ENCODE measurements around the gene CHKA. TPM values are rescaled to one million over a fixed set of nuclear protein-coding genes. Genes with fewer than 3 reads are reported as not detected.

CHKA gene
- total RNA-seq, 2 experiments from 2014 or later, result 15.8 to 16.7 TPM

DNA sequence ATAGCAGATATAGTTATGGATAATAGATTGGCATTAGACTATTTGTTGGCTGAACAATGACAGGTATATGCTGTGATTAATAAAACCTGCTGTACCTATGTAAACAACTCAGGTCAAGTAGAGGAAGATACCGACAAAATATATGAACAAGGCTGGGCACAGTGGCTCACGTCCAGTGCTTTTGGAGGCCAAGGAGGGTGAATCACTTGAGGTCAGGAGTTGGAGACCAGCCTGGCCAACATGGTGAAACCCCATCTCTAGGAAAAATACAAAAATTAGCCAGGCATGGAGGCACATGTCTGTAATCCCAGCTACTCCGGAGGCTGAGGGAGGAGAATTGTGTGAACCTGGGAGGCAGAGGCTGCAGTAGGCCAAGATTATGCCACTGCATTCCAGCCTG, 14.0 kb upstream of the CHKA start:
- DNase-seq (no peak), ATAC-seq (no peak)
- intact Hi-C loops (cut with micrococcal nuclease), result no loop called here
- Mint-ChIP-seq H3K9me3 (peaks cover 10% of the 10 kb centered on the region), H3K4me3 (no peak overlapping the region), H3K27ac (no peak overlapping the region), H3K4me1 (ENCODE audit: low read depth) (no peaks in the 10 kb centered on the region), H3K27me3 (no peaks in the 10 kb centered on the region), H3K36me3 (ENCODE audit: low read depth) (peaks cover 4% of the 10 kb centered on the region)
- ChIA-PET CTCF (no interaction called here), POLR2A (no interaction called here)
- TF ChIP-seq, protein P1, sequence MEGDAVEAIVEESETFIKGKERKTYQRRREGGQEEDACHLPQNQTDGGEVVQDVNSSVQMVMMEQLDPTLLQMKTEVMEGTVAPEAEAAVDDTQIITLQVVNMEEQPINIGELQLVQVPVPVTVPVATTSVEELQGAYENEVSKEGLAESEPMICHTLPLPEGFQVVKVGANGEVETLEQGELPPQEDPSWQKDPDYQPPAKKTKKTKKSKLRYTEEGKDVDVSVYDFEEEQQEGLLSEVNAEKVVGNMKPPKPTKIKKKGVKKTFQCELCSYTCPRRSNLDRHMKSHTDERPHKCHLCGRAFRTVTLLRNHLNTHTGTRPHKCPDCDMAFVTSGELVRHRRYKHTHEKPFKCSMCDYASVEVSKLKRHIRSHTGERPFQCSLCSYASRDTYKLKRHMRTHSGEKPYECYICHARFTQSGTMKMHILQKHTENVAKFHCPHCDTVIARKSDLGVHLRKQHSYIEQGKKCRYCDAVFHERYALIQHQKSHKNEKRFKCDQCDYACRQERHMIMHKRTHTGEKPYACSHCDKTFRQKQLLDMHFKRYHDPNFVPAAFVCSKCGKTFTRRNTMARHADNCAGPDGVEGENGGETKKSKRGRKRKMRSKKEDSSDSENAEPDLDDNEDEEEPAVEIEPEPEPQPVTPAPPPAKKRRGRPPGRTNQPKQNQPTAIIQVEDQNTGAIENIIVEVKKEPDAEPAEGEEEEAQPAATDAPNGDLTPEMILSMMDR (IDR thresholded peaks at IDR 0.05), result no peak

DNA sequence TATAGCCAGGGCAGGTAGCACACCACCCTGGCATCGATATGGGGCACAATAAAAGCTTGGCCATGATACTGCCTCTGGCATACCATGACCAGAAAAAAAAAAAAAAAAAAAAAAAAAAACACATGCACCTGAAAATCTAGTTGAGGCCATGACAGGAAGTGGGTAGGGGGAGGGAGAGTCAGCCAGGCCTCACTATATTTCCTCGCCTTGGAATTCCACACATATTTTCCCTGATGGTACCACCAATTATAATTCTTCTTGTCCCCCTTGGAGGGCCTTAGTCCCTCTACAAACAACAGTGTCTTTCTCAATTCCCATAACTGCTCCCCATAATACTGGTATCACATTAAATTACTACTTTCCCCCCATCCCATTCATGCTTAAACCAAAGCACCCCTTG, 12.6 kb upstream of the CHKA start:
- ChIA-PET CTCF (no interaction called here), POLR2A (no interaction called here)
- ATAC-seq, result no peak
- TF ChIP-seq, protein P1 (IDR thresholded peaks at IDR 0.05), result no peak
- Mint-ChIP-seq H3K4me1 (ENCODE audit: low read depth) (peaks cover 2% of the 10 kb centered on the region), H3K4me3 (no peak overlapping the region), H3K9me3 (peaks cover 10% of the 10 kb centered on the region), H3K36me3 (ENCODE audit: low read depth) (peaks cover 4% of the 10 kb centered on the region), H3K27me3 (peaks cover 11% of the 10 kb centered on the region), H3K27ac (no peak overlapping the region)
- intact Hi-C loops (cut with micrococcal nuclease), result no loop called here
- DNase-seq, result no peak

DNA sequence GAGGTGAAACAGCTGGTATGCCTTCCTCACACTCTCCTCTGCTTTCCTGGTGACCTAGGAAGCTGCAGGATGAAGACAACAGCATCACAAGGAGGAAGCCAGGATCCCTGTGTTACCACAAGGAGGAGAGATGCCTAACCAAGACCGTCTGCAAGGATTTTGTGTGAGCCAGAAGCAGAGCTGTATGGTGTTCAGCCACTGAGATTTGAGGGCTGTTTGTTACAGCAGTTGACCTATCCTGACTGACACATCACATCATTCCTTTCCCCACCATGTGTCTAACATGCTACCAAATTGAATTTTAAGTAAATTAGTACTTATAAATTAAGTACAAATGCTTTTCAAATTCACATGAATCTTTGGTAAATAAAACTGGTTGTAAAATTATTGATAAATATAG, 8.9 kb upstream of the CHKA start:
- intact Hi-C loops (cut with micrococcal nuclease), result no loop called here
- Mint-ChIP-seq H3K4me1 (ENCODE audit: low read depth) (peaks cover 5% of the 10 kb centered on the region), H3K27ac (no peak overlapping the region), H3K27me3 (peaks cover 14% of the 10 kb centered on the region), H3K9me3 (peaks cover 10% of the 10 kb centered on the region), H3K4me3 (no peak overlapping the region), H3K36me3 (ENCODE audit: low read depth) (peaks cover 4% of the 10 kb centered on the region)
- ChIA-PET POLR2A (no interaction called here), CTCF (no interaction called here)
- ATAC-seq (no peak), DNase-seq (no peak)
- TF ChIP-seq, protein P1 (IDR thresholded peaks at IDR 0.05), result no peak

DNA sequence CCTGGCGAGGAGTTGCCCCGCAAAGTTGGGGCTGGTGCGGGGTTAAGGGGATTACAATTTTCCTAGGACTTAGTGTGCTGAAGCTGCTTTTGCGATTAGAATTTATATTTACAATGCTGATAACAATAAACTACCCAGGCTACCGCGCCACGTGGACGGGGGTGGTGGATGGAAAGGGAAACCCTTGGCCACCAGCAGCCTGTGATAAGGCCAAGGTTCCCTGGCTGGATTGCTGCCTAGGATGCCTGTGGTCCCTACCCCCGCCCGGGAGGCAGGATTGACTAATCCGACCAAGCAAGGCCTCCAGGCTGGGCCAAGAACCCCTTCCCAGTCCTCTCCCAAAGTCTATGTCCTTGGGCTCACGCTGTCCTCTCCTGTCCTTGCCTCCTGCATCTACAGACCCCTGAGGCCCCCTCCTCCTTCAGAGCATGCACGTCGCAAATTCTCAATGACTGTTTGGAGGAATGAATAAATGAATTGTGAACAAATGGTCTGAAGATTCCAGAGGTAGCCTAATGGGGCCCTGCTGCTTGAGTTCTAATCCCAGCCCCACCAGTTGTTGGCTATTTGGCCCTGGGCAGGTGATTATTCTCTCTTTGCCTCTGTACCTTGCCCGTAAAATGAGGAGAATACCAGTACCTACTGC, 7.6 kb upstream of the CHKA start:
- TF ChIP-seq, protein P1 (IDR thresholded peaks at IDR 0.05), result no peak
- Mint-ChIP-seq H3K4me3 (no peak overlapping the region), H3K27ac (no peak overlapping the region), H3K9me3 (peaks cover 8% of the 10 kb centered on the region), H3K36me3 (ENCODE audit: low read depth) (peaks cover 2% of the 10 kb centered on the region), H3K4me1 (ENCODE audit: low read depth) (peaks cover 5% of the 10 kb centered on the region), H3K27me3 (peaks cover 14% of the 10 kb centered on the region)
- ChIA-PET POLR2A (no interaction called here), CTCF (no interaction called here)
- intact Hi-C loops (cut with micrococcal nuclease), result no loop called here
- DNase-seq (no peak), ATAC-seq (no peak)

DNA sequence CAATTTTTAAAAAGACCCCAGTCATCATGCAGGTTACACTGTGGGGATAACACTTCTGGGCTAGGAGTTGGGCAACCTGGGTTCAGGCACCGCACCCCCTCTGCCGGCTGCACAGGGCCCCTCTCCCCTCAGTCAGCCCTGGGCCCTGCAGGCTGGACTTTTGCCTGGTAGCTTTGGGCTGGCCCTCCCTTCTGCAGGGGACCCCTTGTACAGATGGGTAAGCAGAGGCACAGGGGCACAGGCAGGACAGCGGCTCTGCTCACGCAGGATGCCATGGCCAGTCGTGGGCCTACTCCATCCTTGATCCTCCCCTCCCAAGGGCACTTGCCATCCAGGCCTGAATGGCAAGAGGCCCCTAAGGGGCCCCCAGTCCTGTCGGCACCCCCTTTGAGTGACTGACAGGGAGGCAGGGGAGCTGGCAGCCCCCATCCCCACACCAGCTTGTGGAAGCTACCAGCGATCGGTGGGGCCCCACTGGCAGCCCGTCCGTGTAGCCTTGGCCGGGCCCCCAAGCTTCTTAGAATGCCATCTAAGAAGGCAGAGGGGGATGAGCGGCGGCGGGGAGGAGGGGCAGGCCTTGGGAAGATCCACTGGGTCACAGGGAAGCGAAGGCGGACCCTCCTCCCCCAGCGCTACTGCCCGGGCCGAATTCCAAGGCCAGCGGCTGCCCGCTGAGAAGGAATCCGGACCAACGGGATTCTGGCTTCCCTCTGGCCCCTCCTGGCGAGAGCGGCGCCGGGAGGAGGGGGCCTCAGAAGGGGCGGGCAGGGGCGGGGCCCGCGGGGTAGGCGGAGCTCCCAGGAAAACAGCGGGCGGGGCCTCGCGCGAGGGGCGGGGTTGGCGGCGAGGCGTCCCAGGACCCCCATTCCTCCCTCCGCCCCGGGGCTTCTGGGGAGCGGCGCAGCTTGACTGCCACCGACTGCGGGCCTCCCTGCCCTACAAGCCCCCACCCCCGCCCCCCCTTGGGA, 6.8 kb upstream of the CHKA start:
- Mint-ChIP-seq H3K27me3 (peaks cover 14% of the 10 kb centered on the region), H3K9me3 (peaks cover 7% of the 10 kb centered on the region), H3K36me3 (ENCODE audit: low read depth) (peaks cover 2% of the 10 kb centered on the region), H3K4me3 (no peak overlapping the region), H3K4me1 (ENCODE audit: low read depth) (peaks cover 5% of the 10 kb centered on the region), H3K27ac (no peak overlapping the region)
- TF ChIP-seq, protein P1 (IDR thresholded peaks at IDR 0.05), result no peak
- DNase-seq, result no peak
- ATAC-seq, result no peak
- intact Hi-C loops (cut with micrococcal nuclease), result no loop called here
- ChIA-PET CTCF (no interaction called here), POLR2A (interaction anchor here (1.1 kb wide), 1 partner anchor 10 kb away, joined by 6 read pairs; no protein-coding TSS in a partner anchor)
